A549 (cell line): ENCODE data around the gene BIRC7. TPM values are rescaled to one million over a fixed set of nuclear protein-coding genes. Genes with fewer than 3 reads are reported as not detected.

Source experiments
- ATAC-seq, 2 experiments: fragments of 200-7000 bp in 1 of 2; fragments of >200 bp in 1 of 2; cut with Nextera tagmentation in 1 of 2; cut with Tn5 transposase in 1 of 2; 3 replicates each; pipeline versions ENCODE4 v1.8.0 to v1.9.1; 2018 to 2020; ENCODE audit warnings: mild to moderate bottlenecking in 1 of 2, moderate library complexity in 1 of 2
- CTCF ChIA-PET: fragments of 300-600 bp; sonication (Branson Sonifier 250); formaldehyde crosslinking; extraction: SDS; loops from one replicate; lab custom pipeline; 2021; ENCODE audit warnings: antibody characterized with exemption, inconsistent platforms; lab: Yijun Ruan, JAX
- POLR2A ChIA-PET: fragments of 350-600 bp; formaldehyde crosslinking; extraction: SDS; loops from one replicate; lab custom pipeline; 2021; ENCODE audit warnings: antibody characterized with exemption, inconsistent platforms; lab: Yijun Ruan, JAX
- DNase-seq, 2 experiments: peaks; one replicate each; pipeline versions ENCODE4 v3.0.0 to v3.0.0-alpha.2; 2011 to 2016; ENCODE audit warnings: low read depth in 1 of 2, low spot score in 1 of 2
- FAIRE-seq: peaks from 2 replicates; lab custom pipeline; 2011; peaks lifted over from hg19 to GRCh38; lab: Jason Lieb, UNC
- H3K27ac ChIP-seq, 2 experiments: fragments of >200 bp; sonication (Bioruptor Twin); formaldehyde crosslinking; 3 replicates each; pipeline ENCODE4 v1.5.1; 2016 to 2017
- H3K4me1 ChIP-seq: fragments of >200 bp; sonication (Bioruptor Twin); formaldehyde crosslinking; 3 replicates; pipeline ENCODE4 v1.6.1; 2016
- H3K4me2 ChIP-seq: fragments of >200 bp; sonication (Bioruptor Twin); formaldehyde crosslinking; 3 replicates; pipeline ENCODE4 v1.6.1; 2016
- H3K4me3 ChIP-seq: fragments of >200 bp; sonication (Bioruptor Twin); formaldehyde crosslinking; 3 replicates; pipeline ENCODE4 v1.5.1; 2016
- H3K9me3 ChIP-seq: fragments of >200 bp; sonication (Bioruptor Twin); formaldehyde crosslinking; 3 replicates; pipeline ENCODE4 v1.6.1; 2016
- BHLHE40 ChIP-seq: IDR thresholded peaks from 2 replicates; pipeline ENCODE4 v1.6.1; 2012; ENCODE audit warnings: low read depth, low read length, inconsistent platforms
- CBX8 ChIP-seq: fragments of 200-600 bp; sonication (generic); IDR thresholded peaks from 2 replicates; pipeline ENCODE4 v1.6.1; 2016
- CHD2 ChIP-seq: fragments of 150-350 bp; IDR thresholded peaks from 2 replicates; pipeline ENCODE4 v1.6.1; 2014; ENCODE audit warnings: low read length; ENCODE audit not compliant: partially characterized antibody
- CHD4 ChIP-seq: fragments of 200-600 bp; sonication (generic); IDR thresholded peaks from 2 replicates; pipeline ENCODE4 v1.6.1; 2016; ENCODE audit warnings: antibody characterized with exemption, mild to moderate bottlenecking, borderline replicate concordance
- CTCF ChIP-seq: fragments of >200 bp; sonication (Bioruptor Twin); formaldehyde crosslinking; IDR thresholded peaks from 3 replicates; pipeline ENCODE4 v1.5.1; 2016
- E2F6 ChIP-seq: IDR thresholded peaks from 2 replicates; pipeline ENCODE4 v1.6.1; 2012; ENCODE audit warnings: low read depth, borderline replicate concordance
- FOSL2 ChIP-seq, 2 experiments: fragments of 450-650 bp in 1 of 2; fragments of >200 bp in 1 of 2; sonication (Bioruptor Twin) in 1 of 2; formaldehyde crosslinking; IDR thresholded peaks; 2 replicates each; pipeline versions ENCODE4 v1.5.0 to v1.6.1; 2016 to 2020; ENCODE audit warnings: mild to moderate bottlenecking in 1 of 2, moderate library complexity in 1 of 2
- GATA3 ChIP-seq: IDR thresholded peaks from 2 replicates; pipeline ENCODE4 v1.6.1; 2012; ENCODE audit warnings: borderline replicate concordance
- HDAC2 ChIP-seq: fragments of 200-600 bp; sonication (generic); IDR thresholded peaks from 2 replicates; pipeline ENCODE4 v1.6.1; 2016
- HEYL ChIP-seq: fragments of 250-450 bp; sonication (Bioruptor Pico); IDR thresholded peaks from 2 replicates; pipeline ENCODE4 v1.8.0; 2021; ENCODE audit warnings: mild to moderate bottlenecking, moderate library complexity
- HOXA7 ChIP-seq: fragments of 250-450 bp; sonication (Bioruptor Pico); IDR thresholded peaks from 2 replicates; pipeline ENCODE4 v1.5.0; 2020; ENCODE audit warnings: mild to moderate bottlenecking, moderate library complexity
- HOXB5 ChIP-seq: fragments of 250-450 bp; sonication (Bioruptor Pico); IDR thresholded peaks from 2 replicates; pipeline ENCODE4 v1.5.0; 2020; ENCODE audit warnings: mild to moderate bottlenecking, moderate library complexity
- JUN ChIP-seq, 2 experiments: fragments of >200 bp; sonication (Bioruptor Twin); formaldehyde crosslinking; IDR thresholded peaks; 2 replicates in 1 of 2; 3 replicates in 1 of 2; pipeline ENCODE4 v1.6.1; 2016 to 2017
- MAFK ChIP-seq: fragments of 450-650 bp; IDR thresholded peaks from 2 replicates; pipeline ENCODE4 v1.6.1; 2014; ENCODE audit not compliant: partially characterized antibody
- MAZ ChIP-seq: fragments of 150-350 bp; IDR thresholded peaks from 2 replicates; pipeline ENCODE4 v1.6.1; 2014; ENCODE audit warnings: antibody characterized with exemption, low read depth, low read length, borderline replicate concordance
- NFE2L2 ChIP-seq: fragments of 150-350 bp; conservative IDR thresholded peaks from 2 replicates; pipeline ENCODE4 v1.6.1; 2014; ENCODE audit warnings: low read length
- NPAS2 ChIP-seq: fragments of 250-450 bp; sonication (Bioruptor Pico); IDR thresholded peaks from 2 replicates; pipeline ENCODE4 v1.8.0; 2022; ENCODE audit warnings: mild to moderate bottlenecking, moderate library complexity, borderline replicate concordance
- SMC3 ChIP-seq: fragments of >200 bp; sonication (Bioruptor Twin); formaldehyde crosslinking; IDR thresholded peaks from 3 replicates; pipeline ENCODE4 v1.6.1; 2018; ENCODE audit warnings: inconsistent platforms
- TFCP2L1 ChIP-seq: fragments of 250-450 bp; sonication (Bioruptor Pico); IDR thresholded peaks from 2 replicates; pipeline ENCODE4 v1.5.0; 2021; ENCODE audit warnings: mild to moderate bottlenecking
- ZFP36 ChIP-seq: fragments of 450-650 bp; IDR thresholded peaks from 2 replicates; pipeline ENCODE4 v1.6.1; 2014; ENCODE audit warnings: borderline replicate concordance; ENCODE audit not compliant: partially characterized antibody
- ZNF302 ChIP-seq: fragments of 250-450 bp; sonication (Bioruptor Pico); IDR thresholded peaks from 2 replicates; pipeline ENCODE4 v1.9.0; 2021; ENCODE audit warnings: inconsistent platforms, mild to moderate bottlenecking, moderate library complexity
- WGBS: methylation state at CpG from one replicate; pipeline ENCODE4 v1.1.6; 2017; ENCODE audit errors: missing lambda C conversion rate; 5-methylcytosine and 5-hydroxymethylcytosine counted together
- polyA plus RNA-seq, 4 experiments: library from polyadenylated mRNA; depleted of rRNA in 3 of 4; stranded (reverse); fragments of >200 nt; fragmentation: RNase III in 1 of 4; extraction: RNeasy Plus Mini Kit Qiagen cat#74134 plus additional on column Dnase treatment in 1 of 4; gene quantifications; 2 replicates in 3 of 4; 3 replicates in 1 of 4; pipeline ENCODE4 v1.2.3, GENCODE V29; 2011 to 2017
- TF ChIP-seq, protein P1 (sequence below): fragments of >200 bp; sonication (Bioruptor Twin); formaldehyde crosslinking; IDR thresholded peaks from 3 replicates; pipeline ENCODE4 v1.6.1; 2016

BIRC7 gene
- polyA plus RNA-seq, 2 of the 4 experiments (the other 2 are of a cell fraction) = 0.63 to 4.9 TPM

- no peak for TF ChIP-seq BHLHE40
- no peak for TF ChIP-seq NFE2L2
- TF ChIP-seq, all 56 proteins: peak for 0
These were observed 8.8 kb downstream of the BIRC7 start (continued) for GRCh38 chr20:63244468-63244867.

GRCh38 chr20:63246490-63247288 lies 11.0 kb downstream of the BIRC7 start:
- no peak for TF ChIP-seq TFCP2L1
- TF ChIP-seq JUN (IDR thresholded peaks at IDR 0.05) = no peak
- TF ChIP-seq SMC3 = no peak
- no peak for TF ChIP-seq CBX8
- TF ChIP-seq ZFP36 = no peak
- no peak for TF ChIP-seq GATA3
- peak; percentile 12 for TF ChIP-seq MAFK
- ChIA-PET POLR2A (no interaction called here), CTCF (interaction anchor here (0.7 to 11.7 kb wide), 6 partner anchors 8 to 34 kb away, joined by 3 to 131 read pairs (median 6); partner anchors contain the start of gene BIRC7)
- peaks cover 32% of the 10 kb centered on the region for H3K4me1 ChIP-seq
- 94% methylated on average over 38 of the region's 50 CpGs for WGBS
- no peak overlapping the region for H3K4me3 ChIP-seq
- H3K4me2 ChIP-seq = no peak overlapping the region
- H3K27ac ChIP-seq = peak overlapping the region in 1 of 2 experiments; percentile 63; a peak in 3 of 6 replicates
- H3K9me3 ChIP-seq = no peaks in the 10 kb centered on the region
- ATAC-seq = no peak
- no peak for DNase-seq
- no peak for FAIRE-seq

GRCh38 chr20:63247671-63248228 lies 12.0 kb downstream of the BIRC7 start:
- DNase-seq (no peak), FAIRE-seq (no peak), ATAC-seq (no peak)
- Histone ChIP-seq H3K4me1 (peaks cover 35% of the 10 kb centered on the region), H3K9me3 (no peaks in the 10 kb centered on the region), H3K4me2 (no peak overlapping the region), H3K27ac (peak overlapping the region; percentile 35 to 63; a peak in 4 of 6 replicates), H3K4me3 (no peak overlapping the region)
- ChIA-PET POLR2A (no interaction called here), CTCF (interaction anchor here (0.6 to 11.7 kb wide), 5 partner anchors 11 to 33 kb away, joined by 3 to 131 read pairs (median 8); partner anchors contain the start of gene BIRC7)
- WGBS = 87% methylated on average over 19 of the region's 24 CpGs
- peak; percentile 50 for TF ChIP-seq ZFP36
- no peak for TF ChIP-seq MAZ

GRCh38 chr20:63248835-63249591 lies 13.3 kb downstream of the BIRC7 start:
- FAIRE-seq (no peak), DNase-seq (no peak), ATAC-seq (no peak; a peak in 1 of 6 replicates)
- 56% methylated on average over 11 of the region's 25 CpGs for WGBS
- Histone ChIP-seq H3K4me1 (peaks cover 42% of the 10 kb centered on the region), H3K4me3 (no peak overlapping the region), H3K27ac (peak overlapping the region; percentile 36 to 63; a peak in 5 of 6 replicates), H3K4me2 (peak overlapping the region; percentile 28; the same call in 2 of the 3 replicates), H3K9me3 (no peaks in the 10 kb centered on the region)
- CTCF ChIA-PET = interaction anchor here (0.6 to 11.7 kb wide), 11 partner anchors 8 to 45 kb away, joined by 3 to 131 read pairs (median 3); partner anchors contain the start of gene BIRC7
- POLR2A ChIA-PET = no interaction called here
- TF ChIP-seq BHLHE40 (no peak), HOXB5 (CRISPR knock-in tag) (no peak), MAFK (peak; percentile 94), HDAC2 (no peak), CHD2 (no peak), NPAS2 (CRISPR knock-in tag) (no peak), ZFP36 (no peak), ZNF302 (CRISPR knock-in tag) (no peak)

GRCh38 chr20:63249891-63250290 lies 14.2 kb downstream of the BIRC7 start:
- Histone ChIP-seq H3K27ac (peak overlapping the region; percentile 36 to 63; a peak in 5 of 6 replicates), H3K9me3 (no peaks in the 10 kb centered on the region), H3K4me1 (peaks cover 48% of the 10 kb centered on the region), H3K4me2 (no peak overlapping the region), H3K4me3 (no peak overlapping the region)
- no peak for FAIRE-seq
- DNase-seq = no peak
- no peak for ATAC-seq
- CTCF ChIA-PET = interaction anchor here (0.7 to 11.7 kb wide), 8 partner anchors 9 to 41 kb away, joined by 3 to 131 read pairs (median 4); partner anchors contain the start of gene BIRC7
- WGBS = 93% methylated on average over 13 of the region's 15 CpGs
- POLR2A ChIA-PET = no interaction called here
- no peak for TF ChIP-seq NFE2L2
- no peak for TF ChIP-seq HEYL
- TF ChIP-seq FOSL2 (IDR thresholded peaks at IDR 0.05) = no peak
- no peak for TF ChIP-seq FOSL2 (CRISPR knock-in tag; IDR thresholded peaks at IDR 0.05)
- no peak for TF ChIP-seq CHD4
- TF ChIP-seq E2F6 = no peak
- TF ChIP-seq HOXA7 (CRISPR knock-in tag) = no peak
- no peak for TF ChIP-seq CTCF
- TF ChIP-seq, protein P1, sequence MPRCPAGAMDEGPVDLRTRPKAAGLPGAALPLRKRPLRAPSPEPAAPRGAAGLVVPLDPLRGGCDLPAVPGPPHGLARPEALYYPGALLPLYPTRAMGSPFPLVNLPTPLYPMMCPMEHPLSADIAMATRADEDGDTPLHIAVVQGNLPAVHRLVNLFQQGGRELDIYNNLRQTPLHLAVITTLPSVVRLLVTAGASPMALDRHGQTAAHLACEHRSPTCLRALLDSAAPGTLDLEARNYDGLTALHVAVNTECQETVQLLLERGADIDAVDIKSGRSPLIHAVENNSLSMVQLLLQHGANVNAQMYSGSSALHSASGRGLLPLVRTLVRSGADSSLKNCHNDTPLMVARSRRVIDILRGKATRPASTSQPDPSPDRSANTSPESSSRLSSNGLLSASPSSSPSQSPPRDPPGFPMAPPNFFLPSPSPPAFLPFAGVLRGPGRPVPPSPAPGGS = no peak
